Breast epithelium (tissue), 4 donors: Measurements from ENCODE around the gene XYLT1. TPM values are rescaled to one million over a fixed set of nuclear protein-coding genes. Genes with fewer than 3 reads are reported as not detected.

ENCODE experiments used
- DNase-seq, 2 donors: peaks; one replicate each; pipeline ENCODE4 v3.0.0-alpha.2; 2019; ENCODE audit warnings: low spot score in 2 of 2
- H3K27ac ChIP-seq, 2 donors: fragments of 200-600 bp; sonication (generic) in 1 of 2; one replicate each; pipeline ENCODE4 v1.5.1; 2016 to 2019; ENCODE audit warnings: mild to moderate bottlenecking in 1 of 2
- H3K27me3 ChIP-seq, 2 donors: fragments of 200-600 bp; sonication (generic) in 1 of 2; one replicate each; pipeline versions ENCODE4 v1.5.1 to v1.6.0; 2017 to 2019; ENCODE audit warnings: control low read depth in 1 of 2, mild to moderate bottlenecking in 1 of 2
- H3K36me3 ChIP-seq: fragments of 200-600 bp; one replicate; pipeline ENCODE4 v1.5.1; 2019
- H3K4me1 ChIP-seq, 2 donors: fragments of 200-600 bp; sonication (generic); one replicate each; pipeline ENCODE4 v1.5.1; 2016 to 2019; ENCODE audit warnings: control low read depth in 1 of 2
- H3K4me3 ChIP-seq, 3 donors: fragments of 200-600 bp; sonication (generic); 1 replicate in 2 of 3; 2 replicates in 1 of 3; pipeline ENCODE4 v1.5.1; 2016 to 2019; ENCODE audit warnings: mild to moderate bottlenecking in 3 of 3, moderate library complexity in 2 of 3
- H3K9me3 ChIP-seq, 2 donors: fragments of 200-600 bp; sonication (generic) in 1 of 2; one replicate each; pipeline ENCODE4 v1.5.1; 2016 to 2019; ENCODE audit warnings: control low read depth in 1 of 2
- POLR2A ChIP-seq: fragments of 450-650 bp; IDR thresholded peaks from one replicate; pipeline ENCODE4 v1.6.1; 2016; ENCODE audit warnings: antibody characterized with exemption, mild to moderate bottlenecking, moderate library complexity
- POLR2AphosphoS5 ChIP-seq, 3 donors: sonication (generic); formaldehyde crosslinking; IDR thresholded peaks; one replicate each; pipeline ENCODE4 v1.6.1; 2017; ENCODE audit warnings: antibody characterized with exemption in 3 of 3
- intact Hi-C: fragments of 100-400 bp; cut with DNase I; formaldehyde crosslinking; loops from one replicate; pipeline ENCODE4 v1.15.1; 2023; ENCODE audit warnings: low total_unique reads
- total RNA-seq, 3 donors: library from RNA; depleted of rRNA; stranded (reverse); fragments of >200 nt; gene quantifications; one replicate each; pipeline ENCODE4 v1.1.0, GENCODE V29; 2016
- TF ChIP-seq, protein P1 (sequence below), 3 donors: fragments of 450-650 bp; IDR thresholded peaks; one replicate each; pipeline ENCODE4 v1.5.1; 2016 to 2017; ENCODE audit warnings: antibody characterized with exemption in 3 of 3, mild to moderate bottlenecking in 3 of 3, moderate library complexity in 3 of 3

The XYLT1 gene
- total RNA-seq, 3 donors from 2014 or later: 11.9 to 32.8 (median 13.8) TPM

DNA sequence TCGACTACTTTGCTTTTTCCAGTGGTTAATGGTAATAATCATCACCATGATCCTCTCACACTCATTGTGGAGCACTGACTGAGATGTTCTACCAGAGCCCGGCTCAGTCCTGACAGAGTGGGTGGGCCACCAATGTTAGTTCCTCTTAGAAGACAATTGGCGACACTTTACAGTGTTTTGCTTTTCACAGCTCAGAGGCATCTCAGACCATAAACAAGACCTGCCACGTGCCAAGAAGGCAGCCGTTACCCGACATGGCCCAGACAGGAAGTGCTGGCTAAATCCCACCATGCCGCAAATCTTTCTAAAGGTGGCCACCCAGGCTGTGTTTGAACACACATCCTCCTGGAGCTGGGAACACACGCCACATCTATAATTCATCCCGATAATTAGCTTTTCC, 103.7 kb downstream of the XYLT1 start:
- intact Hi-C loops: no loop called here

DNA sequence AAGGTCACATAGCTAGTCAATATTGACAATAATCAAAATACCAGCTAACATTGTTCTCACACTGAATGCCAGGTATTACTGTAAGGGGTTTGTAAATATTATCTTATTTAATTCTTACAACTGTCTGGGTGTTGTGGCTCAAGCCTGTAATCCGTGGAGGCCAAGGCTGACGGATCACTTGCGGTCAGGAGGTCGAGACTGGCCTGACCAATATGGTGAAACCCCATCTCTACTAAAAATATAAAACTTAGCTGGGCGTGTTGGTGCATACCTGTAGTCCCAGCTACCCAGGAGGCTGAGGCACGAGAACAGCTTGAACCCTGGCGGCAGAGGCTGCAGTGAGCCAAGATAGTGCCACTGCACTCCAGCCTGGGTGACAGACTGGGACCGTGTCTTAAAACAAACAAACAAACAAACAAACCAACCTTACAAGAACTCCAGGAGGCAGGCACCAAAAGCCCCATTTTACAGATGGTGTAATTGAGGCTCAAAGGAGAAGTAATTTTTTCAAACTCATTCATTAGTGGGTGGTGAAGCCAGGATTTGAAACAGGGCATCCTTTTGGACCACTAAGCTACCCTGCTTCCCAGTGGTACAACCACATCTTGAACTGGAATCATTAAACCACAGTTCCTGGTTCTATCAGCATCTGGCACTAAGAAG, 104.3 kb downstream of the XYLT1 start:
- Histone ChIP-seq H3K27ac (no peak overlapping the region), H3K4me1 (peaks cover 0 to 15% of the 10 kb centered on the region in 2 donors), H3K4me3 (no peak overlapping the region), H3K9me3 (no peaks in the 10 kb centered on the region), H3K36me3 (no peaks in the 10 kb centered on the region), H3K27me3 (no peaks in the 10 kb centered on the region)
- TF ChIP-seq, protein P1, sequence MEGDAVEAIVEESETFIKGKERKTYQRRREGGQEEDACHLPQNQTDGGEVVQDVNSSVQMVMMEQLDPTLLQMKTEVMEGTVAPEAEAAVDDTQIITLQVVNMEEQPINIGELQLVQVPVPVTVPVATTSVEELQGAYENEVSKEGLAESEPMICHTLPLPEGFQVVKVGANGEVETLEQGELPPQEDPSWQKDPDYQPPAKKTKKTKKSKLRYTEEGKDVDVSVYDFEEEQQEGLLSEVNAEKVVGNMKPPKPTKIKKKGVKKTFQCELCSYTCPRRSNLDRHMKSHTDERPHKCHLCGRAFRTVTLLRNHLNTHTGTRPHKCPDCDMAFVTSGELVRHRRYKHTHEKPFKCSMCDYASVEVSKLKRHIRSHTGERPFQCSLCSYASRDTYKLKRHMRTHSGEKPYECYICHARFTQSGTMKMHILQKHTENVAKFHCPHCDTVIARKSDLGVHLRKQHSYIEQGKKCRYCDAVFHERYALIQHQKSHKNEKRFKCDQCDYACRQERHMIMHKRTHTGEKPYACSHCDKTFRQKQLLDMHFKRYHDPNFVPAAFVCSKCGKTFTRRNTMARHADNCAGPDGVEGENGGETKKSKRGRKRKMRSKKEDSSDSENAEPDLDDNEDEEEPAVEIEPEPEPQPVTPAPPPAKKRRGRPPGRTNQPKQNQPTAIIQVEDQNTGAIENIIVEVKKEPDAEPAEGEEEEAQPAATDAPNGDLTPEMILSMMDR (IDR thresholded peaks at IDR 0.05): no peak
- TF ChIP-seq POLR2A (no peak), POLR2AphosphoS5 (IDR thresholded peaks at IDR 0.05) (no peak)
- intact Hi-C loops: no loop called here
- DNase-seq: no peak

More for the DNA sequence above, 103.7 kb downstream of the XYLT1 start:
- no peaks in the 10 kb centered on the region for H3K36me3 ChIP-seq
- TF ChIP-seq, protein P1 (IDR thresholded peaks at IDR 0.05): no peak
- TF ChIP-seq POLR2A (no peak), POLR2AphosphoS5 (IDR thresholded peaks at IDR 0.05) (no peak)
- peaks cover 0 to 15% of the 10 kb centered on the region in 2 donors for H3K4me1 ChIP-seq
- no peak overlapping the region for H3K4me3 ChIP-seq
- peak overlapping the region in 1 of 2 donors; percentile 11 for H3K27ac ChIP-seq
- no peaks in the 10 kb centered on the region for H3K9me3 ChIP-seq
- H3K27me3 ChIP-seq: no peaks in the 10 kb centered on the region
- no peak for DNase-seq

DNA sequence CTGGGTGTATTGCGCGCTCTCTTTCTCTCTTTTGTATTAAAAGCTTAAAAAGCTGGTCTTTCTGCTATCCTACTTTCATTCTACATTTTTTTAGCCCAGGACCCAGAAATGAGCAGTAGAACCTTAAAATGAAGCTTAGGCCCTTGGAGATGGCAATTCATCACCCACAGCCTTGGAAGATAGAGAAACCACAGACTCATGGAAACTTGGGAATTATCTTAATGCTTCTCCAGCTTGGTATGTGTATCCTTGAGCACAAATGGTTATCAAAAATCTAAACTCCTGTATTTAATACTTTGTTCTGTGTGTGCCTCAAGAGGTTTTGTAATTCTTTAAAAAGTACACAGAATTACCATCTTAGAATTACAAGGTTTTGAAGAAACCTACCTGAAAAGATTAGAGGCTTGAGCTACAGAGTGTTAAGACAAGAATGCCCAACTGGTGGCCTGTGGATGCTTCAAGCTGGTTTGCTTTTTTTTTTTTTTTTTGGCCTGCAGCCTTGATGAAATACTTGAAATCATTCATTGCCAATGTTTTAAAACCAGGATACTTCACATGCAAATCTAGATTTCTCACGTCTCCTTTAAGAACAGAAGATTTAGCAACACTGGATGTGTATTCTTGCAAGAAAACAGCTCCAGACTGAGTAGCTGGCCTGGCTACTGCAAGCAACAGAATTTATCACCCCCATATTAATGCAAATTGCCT, 105.0 kb downstream of the XYLT1 start:
- H3K27me3 ChIP-seq: no peaks in the 10 kb centered on the region
- peaks cover 0 to 15% of the 10 kb centered on the region in 2 donors for H3K4me1 ChIP-seq
- H3K9me3 ChIP-seq: no peaks in the 10 kb centered on the region
- no peak for TF ChIP-seq POLR2A
- TF ChIP-seq, protein P1 (IDR thresholded peaks at IDR 0.05): no peak
- H3K36me3 ChIP-seq: no peaks in the 10 kb centered on the region
- no peak for DNase-seq
- no peak overlapping the region for H3K4me3 ChIP-seq
- H3K27ac ChIP-seq: peak overlapping the region; percentile 27 to 45
- intact Hi-C loops: no loop called here

DNA sequence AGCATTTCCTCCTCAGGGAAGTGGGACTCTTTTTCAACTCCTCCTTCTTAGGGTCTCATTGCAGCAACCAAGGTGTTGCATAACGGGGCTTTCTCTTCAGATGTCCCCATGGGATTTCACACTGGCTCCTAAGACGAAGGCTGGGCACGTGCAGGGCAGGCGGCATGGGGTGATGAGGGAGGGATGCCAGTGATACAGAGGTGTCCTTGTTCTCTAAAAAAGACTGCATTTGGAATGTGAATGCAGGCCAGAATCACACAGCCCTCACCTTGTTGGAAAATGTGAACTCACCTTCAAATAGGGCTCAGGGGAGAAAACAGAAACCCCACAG, 105.6 kb downstream of the XYLT1 start:
- no peak for DNase-seq
- Histone ChIP-seq H3K27me3 (no peaks in the 10 kb centered on the region), H3K4me3 (no peak overlapping the region), H3K27ac (peak overlapping the region; percentile 27 to 45), H3K4me1 (peaks cover 0 to 15% of the 10 kb centered on the region in 2 donors), H3K36me3 (no peaks in the 10 kb centered on the region), H3K9me3 (no peaks in the 10 kb centered on the region)
- intact Hi-C loops: no loop called here
- TF ChIP-seq, protein P1 (IDR thresholded peaks at IDR 0.05): no peak
- peak in 1 of 3 donors; percentile 53 for TF ChIP-seq POLR2AphosphoS5 (IDR thresholded peaks at IDR 0.05)
- no peak for TF ChIP-seq POLR2A
